Measurements from ENCODE around the gene PIK3R3.

Gene PIK3R3

DNA sequence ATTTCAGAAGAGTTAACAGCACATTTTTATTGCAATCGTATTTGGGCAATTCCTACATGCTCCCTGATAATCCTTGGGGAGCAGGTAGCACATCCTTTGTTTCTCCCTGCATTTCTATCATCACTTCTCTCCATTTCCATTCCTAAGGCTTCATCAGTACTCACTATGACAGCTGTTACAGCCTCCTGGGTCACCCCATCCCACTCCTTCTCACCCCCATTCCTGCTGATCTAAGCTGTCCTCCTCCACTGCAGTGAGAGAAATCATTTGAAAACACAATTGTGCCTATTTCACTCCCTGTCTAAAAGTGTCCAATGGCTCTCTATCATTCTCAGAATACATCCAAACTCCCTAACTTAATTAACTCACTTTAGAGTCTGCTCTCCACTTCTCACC, 25.5 kb upstream of the PIK3R3 start:
- no peak for DNase-seq (ENCODE audit: low spot score)

DNA sequence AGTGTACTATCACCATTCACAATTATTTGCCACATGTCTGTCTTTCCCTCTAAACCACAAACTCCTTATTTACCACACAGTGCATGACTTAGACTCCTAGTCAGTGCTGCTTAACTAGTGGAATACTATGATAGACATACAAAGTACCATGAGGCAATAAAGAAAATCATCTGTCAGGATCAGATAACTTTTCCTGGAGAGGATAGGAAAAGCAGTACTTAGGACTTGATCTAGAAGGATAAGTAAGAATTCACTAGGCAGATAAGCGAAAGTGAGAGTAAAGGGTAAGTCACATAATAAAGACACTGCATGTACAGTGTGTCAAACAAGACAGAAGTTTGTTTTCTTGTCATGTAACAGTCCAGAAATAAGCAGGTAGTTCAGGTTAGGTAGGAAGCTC, 21.3 kb upstream of the PIK3R3 start:
- no peak for DNase-seq (ENCODE audit: low spot score)

DNA sequence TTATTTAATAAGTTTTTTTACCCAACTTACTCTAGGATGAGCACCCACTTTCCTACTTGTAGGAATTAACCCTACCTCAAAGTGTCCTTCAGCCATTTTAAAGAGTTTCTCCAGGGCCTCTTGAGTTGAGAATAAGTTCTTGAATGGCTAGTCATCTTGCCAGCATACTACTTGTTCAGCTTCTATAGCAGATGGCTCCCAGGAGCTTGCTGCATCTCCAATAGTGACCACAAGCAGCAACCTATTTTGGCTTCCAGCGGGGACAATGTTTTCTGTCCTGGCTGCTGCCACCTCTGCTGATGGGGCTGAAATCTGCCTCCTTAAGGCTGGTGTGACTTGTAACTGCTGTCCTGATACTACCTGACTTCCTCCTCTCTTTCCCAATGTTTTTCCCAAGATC, 20.8 kb upstream of the PIK3R3 start:
- no peak for DNase-seq (ENCODE audit: low spot score)

DNA sequence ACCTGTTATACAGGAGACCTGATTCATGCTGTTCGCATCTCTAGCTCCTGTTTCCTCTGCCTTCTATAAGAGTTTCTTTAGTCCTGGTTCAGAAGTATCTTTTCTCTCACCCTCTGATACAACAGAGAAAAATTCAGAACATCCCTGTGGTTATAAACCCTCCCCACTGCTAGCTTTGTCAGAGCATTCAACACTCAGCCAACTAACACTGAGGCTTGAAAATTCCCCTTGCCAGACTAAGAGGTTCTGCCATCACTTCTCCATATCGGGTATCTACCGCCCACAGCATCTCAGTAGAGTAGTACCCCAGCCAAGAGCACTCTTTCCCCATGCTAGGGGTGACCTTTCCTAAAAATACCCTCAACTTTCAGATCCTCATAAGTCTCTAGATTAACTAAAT, 19.6 kb upstream of the PIK3R3 start:
- no peak for DNase-seq (ENCODE audit: low spot score)

DNA sequence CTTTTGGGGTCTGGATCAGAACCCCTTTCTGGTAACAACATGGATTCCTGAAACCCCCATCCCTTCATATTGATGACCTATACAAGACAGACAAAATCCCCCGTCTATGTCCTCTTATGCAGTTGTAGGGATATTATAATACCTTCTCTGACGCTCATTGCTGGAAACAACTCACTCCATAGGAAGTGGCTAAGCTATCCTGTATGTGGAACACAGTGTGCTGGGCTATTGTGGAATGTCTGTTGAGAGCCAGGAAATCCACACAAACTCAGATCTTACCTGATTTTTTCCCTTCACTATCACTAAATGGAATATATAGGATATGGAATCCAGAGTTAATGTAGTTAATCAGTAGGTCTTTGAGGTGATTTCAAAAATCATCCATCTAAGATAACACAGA, 17.7 kb upstream of the PIK3R3 start:
- DNase-seq (ENCODE audit: low spot score), result no peak

DNA sequence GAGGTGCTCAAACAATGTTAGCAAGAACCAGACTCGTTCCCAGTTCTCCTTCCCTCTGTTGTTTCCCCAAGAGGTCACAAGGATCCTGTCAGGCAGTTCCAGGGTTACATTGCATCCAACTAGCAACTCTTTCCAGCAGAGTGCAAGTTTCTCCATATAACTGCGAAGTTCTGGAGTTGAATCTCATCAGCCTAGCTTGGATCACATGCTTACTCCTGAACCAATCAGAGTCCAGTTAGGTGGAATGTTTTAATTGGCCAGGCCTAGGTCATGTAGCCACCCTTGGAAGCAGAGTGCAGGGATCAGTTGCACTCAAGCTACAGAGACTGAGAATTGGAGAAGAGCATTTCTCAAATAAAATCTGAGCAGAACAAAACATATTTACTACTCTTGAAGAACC, 15.9 kb upstream of the PIK3R3 start:
- DNase-seq (ENCODE audit: low spot score), result no peak

DNA sequence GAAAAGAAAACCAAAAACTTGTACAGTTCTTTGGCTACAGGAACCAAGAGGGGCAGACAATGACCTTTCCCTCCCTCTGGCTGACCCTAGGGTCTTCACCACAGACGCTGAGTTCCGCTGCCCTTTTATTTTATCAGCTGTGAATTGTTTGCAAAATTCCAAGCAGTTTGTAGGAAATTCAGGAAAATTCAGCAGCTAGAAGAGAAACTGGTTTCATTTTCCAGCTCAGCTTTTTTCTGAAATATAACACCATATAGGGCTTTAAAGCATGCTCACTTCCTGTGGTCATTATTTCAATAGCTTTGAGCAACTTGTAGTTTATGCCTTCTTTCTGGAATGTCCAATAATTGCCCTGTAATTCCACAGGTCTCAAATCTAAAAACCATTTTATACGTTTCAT, 5.5 kb upstream of the PIK3R3 start:
- DNase-seq (ENCODE audit: low spot score), result no peak

DNA sequence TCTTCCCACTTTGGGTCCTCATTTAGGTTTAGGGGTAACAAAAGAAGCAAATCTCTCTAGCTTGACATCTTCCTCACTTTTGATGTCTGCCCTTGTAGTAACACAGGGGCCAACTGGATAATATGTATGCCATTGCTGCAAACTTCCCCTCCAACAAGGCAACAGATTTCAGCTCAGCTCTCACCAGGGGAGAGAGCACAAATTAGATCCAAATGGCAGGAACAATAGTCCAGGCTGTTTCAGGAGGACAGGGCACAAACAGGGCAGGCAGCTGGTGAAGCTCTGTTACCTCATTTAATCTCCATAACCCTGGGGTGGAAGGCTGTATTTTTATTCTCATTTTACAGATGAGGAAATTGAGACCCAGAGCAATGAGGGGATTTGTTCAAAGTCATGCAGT, 4.3 kb upstream of the PIK3R3 start:
- no peak for DNase-seq (ENCODE audit: low spot score)

DNA sequence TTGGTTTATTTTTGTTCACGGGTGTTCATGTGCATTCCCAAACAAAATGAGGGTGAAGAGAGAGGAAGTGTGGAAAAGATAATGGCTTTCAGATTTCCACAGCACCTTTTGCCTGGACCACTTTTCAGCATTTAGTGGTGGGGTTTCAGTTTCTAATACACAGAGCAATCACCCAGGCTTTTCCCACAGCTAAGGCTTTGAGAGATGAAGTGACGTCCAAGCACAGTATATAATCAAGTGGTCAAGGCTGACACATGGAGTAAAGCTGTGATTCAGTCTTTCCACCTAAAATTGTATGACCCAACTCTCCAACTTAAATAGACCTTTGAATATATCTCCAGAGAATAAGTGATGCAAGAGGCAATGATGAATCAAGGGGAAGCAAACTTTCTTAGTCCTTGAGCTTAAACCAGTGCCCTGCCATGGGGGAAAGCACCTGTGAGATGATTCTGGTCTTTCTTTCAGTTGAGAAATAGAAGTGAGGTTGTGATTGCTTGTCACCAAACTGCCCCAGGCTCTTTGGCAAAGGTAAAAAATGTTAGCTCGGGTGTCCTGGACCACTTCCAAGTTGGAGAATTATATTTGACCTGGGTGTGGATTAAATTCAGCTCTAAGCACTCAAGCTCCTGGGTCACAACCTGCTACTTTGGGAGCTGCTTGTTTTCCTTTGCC, 2.4 kb upstream of the PIK3R3 start:
- no peak for DNase-seq (ENCODE audit: low spot score)

DNA sequence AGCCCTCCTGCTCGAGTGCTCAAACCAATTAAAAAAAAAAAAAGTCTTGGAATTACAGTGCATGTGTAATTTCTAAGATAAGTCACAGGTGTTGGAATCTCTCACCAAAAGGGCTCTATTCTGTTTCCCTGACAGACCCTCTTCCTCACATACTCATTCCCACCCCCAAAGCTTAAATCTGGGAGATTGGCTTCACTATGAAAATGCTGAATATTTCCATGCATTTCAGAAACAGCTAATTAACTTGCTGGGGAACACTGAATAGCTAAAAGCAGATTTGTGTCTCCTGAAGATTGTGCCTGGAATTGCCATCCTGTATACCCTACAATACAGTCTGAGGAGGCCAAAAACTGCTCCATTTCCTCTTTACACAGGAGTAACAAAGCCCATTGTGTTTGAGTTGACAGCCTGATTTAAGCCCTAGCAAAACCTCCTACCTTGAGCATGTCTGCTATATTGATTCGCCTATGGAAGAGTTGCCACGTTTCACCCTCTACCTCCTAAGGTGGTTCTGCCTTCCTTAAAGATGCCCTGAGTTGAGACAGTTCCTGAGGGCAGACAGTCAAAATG, 1.4 kb upstream of the PIK3R3 start:
- DNase-seq (ENCODE audit: low spot score), result no peak

DNA sequence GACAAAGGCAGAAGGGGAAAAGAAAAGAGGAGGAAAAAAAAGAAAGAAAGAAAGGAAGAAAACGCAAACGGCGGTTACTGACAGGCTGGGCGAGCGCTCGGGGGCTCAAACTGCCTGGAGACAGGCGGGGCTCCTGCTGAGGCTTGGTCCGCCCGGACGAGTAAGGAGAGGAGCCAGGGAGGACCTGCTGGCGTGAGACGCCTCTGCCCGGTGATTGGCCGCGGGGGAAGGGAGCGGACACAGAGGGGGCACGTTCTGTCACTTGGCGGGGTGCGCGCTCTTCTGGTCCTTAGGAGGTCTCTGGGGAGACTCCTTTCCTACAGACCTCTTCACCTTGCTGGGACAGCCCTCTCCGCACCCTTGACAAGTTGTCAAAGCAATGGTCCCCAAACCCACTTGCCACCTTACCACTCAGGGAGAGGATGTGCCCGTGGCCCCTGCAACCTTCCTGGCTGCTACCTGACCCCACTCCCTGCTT, 791 bp upstream of the PIK3R3 start:
- peak; percentile 77 for DNase-seq (ENCODE audit: low spot score)

DNA sequence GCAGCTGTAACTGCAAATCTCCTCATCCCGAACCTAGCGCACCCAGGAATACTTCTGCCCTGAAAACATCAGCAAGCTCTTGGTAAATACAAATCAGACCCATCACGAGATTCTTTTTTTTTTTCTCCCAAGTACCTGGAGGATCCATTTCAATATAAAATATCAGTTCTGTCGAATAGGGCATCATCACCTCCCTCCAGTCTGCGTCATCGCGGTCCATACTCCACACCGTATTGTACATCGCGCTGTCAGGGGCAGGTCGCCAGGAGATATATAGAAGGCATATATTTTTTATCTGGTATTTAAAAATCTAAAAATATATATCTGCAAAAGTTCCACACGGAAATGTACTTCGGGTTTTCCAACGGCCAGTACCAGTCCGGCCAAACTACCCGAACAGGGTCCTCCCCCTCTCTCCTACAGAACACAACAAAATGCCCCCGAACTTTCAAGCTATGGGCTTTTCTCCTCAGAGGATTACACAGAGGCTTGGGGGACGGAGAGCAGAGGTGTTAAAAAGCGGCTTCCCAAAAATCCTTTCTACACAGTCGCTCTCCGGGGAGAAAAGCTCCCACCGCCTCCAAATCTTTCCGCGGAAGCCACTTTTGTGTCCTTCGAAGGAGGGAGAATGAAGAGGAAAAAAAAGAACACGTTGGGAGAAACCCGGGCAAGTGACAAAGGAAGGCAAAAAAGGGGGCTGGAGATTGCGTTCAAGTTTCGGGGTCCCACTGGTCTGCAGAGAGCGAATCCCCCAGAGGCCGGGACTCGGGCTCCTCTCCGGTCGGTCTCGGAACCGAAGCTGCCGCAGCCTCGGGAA, 509 bp downstream of the PIK3R3 start:
- no peak for DNase-seq (ENCODE audit: low spot score)

DNA sequence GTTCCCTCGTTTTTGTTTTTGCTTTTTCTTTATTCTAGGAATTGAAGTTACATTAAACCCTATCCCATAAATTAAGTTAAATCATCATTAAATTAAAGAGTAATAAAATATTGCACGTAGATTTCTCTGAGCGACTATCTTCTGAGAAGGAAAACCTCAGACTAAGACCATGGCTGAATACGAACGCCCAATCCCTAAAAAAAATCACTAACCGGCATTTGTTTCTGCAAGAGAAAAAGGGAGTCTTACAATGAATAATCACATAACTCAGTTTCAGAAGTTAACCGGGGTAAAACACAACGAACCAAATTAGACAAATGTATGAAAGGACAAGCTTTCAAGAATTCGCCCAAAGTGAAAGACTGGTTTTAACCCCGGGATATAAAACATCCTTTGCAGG, 1.3 kb downstream of the PIK3R3 start:
- no peak for DNase-seq (ENCODE audit: low spot score)

DNA sequence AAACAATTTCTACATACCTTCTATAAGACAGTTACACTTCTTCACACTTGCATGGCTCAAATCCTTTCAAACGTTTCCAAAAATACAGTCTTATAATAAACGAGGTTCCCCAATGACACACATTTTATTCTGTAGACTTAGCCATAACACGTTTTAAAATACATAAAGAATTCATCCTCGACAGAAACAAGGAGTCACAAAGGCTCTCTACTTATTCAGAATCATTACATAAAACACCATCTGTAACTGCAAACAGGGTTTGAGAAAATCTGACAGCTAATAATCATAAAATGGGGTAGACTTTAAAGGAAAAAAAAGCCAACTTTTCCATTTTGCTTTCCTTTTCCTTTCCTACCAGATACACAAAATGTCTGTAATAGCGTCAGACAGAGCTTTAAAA, 1.8 kb downstream of the PIK3R3 start:
- no peak for DNase-seq (ENCODE audit: low spot score)

DNA sequence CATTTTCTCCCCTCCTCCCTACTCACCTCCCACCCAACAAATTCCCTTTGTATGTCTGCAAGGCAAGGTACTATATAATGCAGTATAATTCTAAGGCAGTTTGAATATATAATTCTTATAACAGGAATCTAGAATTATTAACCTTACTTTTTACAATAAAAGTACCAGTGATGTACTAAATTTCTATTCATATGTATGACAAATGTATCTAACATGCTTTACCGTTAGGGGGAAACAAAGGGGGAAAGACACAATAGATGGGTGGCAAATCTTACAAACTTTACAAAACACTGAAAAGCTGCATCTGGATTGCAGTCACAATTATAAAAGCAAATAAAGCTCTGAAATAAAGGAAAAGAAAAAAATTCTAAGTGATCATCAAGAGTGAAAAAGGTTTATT, 2.3 kb downstream of the PIK3R3 start:
- DNase-seq (ENCODE audit: low spot score), result no peak

DNA sequence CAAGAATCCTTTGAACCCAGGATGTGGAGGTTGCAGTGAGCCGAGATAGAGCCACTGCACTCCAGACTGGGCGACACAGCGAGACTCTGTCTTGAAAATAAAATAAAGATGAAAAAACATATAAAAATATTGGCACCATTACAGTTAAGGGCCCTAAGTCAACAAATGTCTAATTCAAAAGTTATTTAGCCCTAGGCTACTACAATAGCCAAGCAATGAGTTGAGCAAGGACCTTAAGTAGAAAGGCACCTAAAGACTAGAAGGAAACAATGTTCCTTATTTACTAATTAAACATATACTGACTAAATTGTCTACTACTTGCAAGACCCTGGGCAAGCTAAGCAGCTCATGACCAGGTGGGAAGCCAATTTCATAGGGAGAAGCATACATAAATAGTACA, 4.1 kb downstream of the PIK3R3 start:
- no peak for DNase-seq (ENCODE audit: low spot score)

DNA sequence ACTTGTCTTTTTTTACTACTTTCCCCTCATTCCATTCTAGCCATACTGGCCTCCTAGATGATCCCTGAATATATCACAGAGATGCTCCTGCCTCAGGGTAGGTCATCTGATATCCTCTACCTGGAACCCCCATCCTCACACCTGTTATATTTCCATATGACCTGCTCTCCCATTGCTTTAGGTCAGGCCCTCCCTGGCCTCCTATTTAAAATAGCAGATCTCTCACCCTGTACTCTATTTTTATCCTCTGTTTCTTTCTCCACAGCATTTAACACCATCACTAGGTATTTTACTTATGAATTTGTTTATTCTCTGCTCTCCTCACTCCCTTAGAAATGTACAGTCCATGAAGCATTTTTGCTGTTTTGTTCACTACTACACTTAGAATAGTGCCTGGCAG, 13.6 kb downstream of the PIK3R3 start:
- DNase-seq (ENCODE audit: low spot score), result no peak

DNA sequence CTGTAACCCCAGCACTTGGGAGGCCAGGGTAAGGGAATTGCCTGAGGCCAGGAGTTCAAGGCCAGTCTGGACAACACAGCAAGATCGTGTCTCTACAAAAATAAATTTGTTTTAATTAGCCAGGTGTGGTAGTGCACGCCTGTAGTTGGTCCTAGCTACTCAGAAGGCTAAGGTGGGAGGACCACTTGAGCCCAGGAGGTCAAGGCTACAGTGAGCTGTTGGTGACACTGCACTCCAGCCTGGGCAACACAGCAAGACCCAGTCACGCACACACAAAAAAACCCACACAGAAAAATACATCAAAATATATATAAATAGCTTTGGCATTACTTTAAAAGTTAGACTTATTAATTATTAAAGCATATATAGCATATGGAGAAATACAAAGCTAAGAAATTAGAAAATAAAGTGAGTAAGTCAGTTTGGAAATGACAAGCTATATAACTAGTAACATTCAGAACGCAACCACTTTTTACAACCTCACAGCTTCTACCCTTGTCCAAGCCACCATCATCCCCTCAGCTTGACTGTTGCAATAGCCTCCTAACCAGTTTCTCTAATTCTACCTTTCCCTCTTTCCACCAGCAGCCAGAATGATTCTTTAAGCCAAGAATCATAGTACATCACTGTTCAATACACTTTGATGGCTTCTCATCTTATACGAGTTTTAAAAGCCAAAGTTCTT, 14.5 kb downstream of the PIK3R3 start:
- DNase-seq (ENCODE audit: low spot score), result no peak

DNA sequence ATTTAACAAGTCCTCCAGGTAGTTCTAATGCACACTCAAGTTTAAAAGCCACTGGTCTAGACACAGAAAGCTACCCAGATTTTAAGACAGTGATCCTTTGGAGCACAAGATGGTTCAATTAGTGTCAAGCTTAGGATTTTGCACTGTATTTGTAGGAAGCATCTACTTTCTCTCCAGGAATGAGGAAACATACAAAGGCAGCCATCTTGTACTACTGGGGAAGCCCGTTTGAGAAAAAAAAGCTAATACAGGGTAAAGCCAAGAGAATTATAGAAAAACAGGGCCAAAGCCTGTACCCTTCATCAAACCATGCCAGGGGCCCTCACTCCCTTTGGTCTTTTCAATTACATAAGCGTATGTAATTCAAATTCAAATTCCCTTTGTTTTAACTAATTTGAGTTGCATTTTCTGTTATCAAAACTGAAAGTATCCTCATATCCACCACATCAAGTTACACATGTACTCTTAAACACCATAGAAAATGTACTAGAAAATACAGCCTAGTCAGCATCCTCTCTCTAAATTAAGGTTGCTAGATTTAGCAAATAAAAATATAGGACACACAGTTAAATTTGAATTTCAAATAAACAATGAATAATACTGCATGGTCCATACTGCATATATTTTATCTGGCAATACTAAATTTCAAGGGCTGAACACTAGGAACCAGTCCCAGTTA, 17.4 kb downstream of the PIK3R3 start:
- no peak for DNase-seq (ENCODE audit: low spot score)

DNA sequence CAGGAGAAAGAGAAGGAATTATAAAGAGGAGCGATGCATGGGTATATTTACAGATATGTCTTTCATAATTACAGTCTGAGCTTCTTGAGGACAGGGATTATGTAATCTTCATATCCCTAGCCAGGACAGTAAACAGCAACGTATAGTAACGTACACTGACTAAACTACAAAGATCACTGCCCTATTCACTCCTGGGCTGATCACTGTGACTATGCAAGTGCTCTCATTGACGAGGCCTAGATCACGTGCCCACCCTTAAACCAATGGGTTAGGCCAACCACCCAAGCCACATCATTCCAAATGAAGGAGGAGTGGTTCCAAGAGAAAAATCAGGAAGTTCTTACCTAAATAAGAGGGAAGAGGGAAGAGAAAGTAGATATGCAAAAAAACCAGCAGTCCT, 18.5 kb downstream of the PIK3R3 start:
- DNase-seq (ENCODE audit: low spot score), result no peak

DNA sequence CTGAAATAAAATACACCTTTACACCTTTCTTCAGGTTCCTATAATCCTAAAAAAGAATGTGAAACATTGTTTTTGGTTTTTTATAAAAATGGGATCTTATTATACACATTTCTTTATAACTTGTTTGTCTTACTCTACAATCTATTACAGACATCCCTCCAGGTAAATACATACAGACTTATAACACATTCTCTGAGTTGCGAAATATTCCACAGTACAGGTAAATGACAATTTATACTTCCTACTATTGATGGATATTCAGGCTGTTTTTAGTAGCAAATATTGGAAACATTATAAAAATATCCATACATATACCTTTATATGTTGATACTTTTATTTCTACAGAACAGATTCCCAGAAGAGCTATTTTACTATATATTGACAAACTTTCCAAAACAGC, 20.3 kb downstream of the PIK3R3 start:
- DNase-seq (ENCODE audit: low spot score), result no peak

DNA sequence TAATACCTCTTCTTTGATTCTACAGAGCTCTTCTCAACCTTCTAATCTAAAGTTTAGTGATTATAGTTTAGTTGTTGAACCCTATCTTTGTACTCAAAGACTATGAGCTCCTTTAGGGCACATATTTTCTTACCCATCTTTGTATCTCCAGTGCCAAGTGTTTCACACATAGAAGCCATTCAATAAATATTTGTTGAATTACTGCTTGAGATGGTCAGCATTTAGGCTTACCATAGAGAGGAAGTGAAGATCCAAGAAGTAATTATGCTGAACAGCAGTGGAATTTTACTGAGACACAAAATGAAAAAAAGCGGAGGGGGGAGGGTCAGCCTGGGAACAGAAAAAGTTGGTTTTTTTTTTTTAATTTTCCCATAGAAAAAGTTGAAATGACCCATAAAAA, 21.9 kb downstream of the PIK3R3 start:
- DNase-seq (ENCODE audit: low spot score), result no peak

Measured in germinal center (tissue), 1 donor.